ENCODE results near the gene TMOD2.

GRCh38 chr15:51714162-51714561 lies 37.2 kb upstream of the TMOD2 start:
- TF ChIP-seq, protein P1, sequence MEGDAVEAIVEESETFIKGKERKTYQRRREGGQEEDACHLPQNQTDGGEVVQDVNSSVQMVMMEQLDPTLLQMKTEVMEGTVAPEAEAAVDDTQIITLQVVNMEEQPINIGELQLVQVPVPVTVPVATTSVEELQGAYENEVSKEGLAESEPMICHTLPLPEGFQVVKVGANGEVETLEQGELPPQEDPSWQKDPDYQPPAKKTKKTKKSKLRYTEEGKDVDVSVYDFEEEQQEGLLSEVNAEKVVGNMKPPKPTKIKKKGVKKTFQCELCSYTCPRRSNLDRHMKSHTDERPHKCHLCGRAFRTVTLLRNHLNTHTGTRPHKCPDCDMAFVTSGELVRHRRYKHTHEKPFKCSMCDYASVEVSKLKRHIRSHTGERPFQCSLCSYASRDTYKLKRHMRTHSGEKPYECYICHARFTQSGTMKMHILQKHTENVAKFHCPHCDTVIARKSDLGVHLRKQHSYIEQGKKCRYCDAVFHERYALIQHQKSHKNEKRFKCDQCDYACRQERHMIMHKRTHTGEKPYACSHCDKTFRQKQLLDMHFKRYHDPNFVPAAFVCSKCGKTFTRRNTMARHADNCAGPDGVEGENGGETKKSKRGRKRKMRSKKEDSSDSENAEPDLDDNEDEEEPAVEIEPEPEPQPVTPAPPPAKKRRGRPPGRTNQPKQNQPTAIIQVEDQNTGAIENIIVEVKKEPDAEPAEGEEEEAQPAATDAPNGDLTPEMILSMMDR (IDR thresholded peaks at IDR 0.05): no peak
- no peak for TF ChIP-seq EP300 (IDR thresholded peaks at IDR 0.05; ENCODE audit: low read depth)
- TF ChIP-seq POLR2AphosphoS5 (IDR thresholded peaks at IDR 0.05): no peak
- TF ChIP-seq POLR2A (IDR thresholded peaks at IDR 0.05): no peak

Data from transverse colon (tissue), 4 donors.